ENCODE data around the gene PRMT1. TPM values are rescaled to one million over a fixed set of nuclear protein-coding genes. Genes with fewer than 3 reads are reported as not detected.

Gene PRMT1
- total and polyA plus RNA-seq, 9 of the 15 experiments (the other 6 are each of a cell fraction or from before 2014, with no cell fraction given), result 13.3 to 464 (median 326) TPM

DNA sequence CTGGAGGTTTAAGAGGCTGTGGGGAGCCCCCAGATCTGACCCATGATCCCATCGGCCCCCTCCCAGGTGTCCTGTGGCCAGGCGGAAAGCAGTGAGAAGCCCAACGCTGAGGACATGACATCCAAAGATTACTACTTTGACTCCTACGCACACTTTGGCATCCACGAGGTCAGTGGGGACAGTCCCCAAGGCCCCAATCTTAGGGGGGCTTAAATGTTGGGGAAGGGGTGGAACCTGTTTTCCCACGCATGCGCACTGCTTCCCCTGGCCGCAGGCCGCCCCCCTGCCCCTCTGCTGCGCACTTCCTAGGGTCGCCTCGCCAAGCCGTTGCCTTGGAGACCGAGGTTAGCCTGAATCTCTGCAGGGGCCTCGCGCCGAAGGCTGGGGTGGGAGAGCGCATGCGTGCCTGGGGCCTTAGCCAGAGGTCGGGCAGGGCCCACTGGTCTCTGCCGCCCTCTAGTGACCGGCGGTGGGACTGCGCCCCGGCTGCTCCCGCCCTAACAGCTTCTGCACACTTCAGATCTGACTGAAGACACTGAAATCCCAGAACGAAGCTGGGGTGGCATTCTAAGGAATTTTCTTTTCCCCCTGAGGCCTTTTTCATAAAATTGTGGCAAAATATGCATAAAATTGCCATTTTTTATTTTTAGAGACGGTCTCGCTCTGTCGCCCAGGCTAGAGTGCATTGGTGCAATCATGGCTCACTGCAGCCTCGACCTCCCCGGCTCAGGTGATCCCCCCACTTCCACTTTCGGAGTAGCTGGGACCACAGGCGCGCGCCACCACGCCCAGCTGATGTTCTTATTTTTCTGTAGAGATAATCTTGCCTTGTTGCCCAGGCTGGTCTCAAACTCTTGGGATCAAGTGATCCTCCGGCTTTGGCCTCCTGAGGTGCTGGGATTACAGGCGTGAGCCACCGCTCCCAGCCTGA, 3.6 kb downstream of the PRMT1 start (continued):
- TF ChIP-seq, protein P1, sequence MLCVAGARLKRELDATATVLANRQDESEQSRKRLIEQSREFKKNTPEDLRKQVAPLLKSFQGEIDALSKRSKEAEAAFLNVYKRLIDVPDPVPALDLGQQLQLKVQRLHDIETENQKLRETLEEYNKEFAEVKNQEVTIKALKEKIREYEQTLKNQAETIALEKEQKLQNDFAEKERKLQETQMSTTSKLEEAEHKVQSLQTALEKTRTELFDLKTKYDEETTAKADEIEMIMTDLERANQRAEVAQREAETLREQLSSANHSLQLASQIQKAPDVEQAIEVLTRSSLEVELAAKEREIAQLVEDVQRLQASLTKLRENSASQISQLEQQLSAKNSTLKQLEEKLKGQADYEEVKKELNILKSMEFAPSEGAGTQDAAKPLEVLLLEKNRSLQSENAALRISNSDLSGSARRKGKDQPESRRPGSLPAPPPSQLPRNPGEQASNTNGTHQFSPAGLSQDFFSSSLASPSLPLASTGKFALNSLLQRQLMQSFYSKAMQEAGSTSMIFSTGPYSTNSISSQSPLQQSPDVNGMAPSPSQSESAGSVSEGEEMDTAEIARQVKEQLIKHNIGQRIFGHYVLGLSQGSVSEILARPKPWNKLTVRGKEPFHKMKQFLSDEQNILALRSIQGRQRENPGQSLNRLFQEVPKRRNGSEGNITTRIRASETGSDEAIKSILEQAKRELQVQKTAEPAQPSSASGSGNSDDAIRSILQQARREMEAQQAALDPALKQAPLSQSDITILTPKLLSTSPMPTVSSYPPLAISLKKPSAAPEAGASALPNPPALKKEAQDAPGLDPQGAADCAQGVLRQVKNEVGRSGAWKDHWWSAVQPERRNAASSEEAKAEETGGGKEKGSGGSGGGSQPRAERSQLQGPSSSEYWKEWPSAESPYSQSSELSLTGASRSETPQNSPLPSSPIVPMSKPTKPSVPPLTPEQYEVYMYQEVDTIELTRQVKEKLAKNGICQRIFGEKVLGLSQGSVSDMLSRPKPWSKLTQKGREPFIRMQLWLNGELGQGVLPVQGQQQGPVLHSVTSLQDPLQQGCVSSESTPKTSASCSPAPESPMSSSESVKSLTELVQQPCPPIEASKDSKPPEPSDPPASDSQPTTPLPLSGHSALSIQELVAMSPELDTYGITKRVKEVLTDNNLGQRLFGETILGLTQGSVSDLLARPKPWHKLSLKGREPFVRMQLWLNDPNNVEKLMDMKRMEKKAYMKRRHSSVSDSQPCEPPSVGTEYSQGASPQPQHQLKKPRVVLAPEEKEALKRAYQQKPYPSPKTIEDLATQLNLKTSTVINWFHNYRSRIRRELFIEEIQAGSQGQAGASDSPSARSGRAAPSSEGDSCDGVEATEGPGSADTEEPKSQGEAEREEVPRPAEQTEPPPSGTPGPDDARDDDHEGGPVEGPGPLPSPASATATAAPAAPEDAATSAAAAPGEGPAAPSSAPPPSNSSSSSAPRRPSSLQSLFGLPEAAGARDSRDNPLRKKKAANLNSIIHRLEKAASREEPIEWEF (CRISPR knock-in tag; IDR thresholded peaks at IDR 0.05), result no peak
- TF ChIP-seq ZNF232 (CRISPR knock-in tag; IDR thresholded peaks at IDR 0.05), result no peak
- no peak for TF ChIP-seq ZNF780A (CRISPR knock-in tag; IDR thresholded peaks at IDR 0.05)
- TF ChIP-seq ZNF764 (CRISPR knock-in tag; IDR thresholded peaks at IDR 0.05; ENCODE audit: low read depth), result 0 out of 2 replicates have a peak, but pooled peaks have one; percentile 69
- no peak; the same call in 1 of the 2 replicates for TF ChIP-seq POLR2A (conservative IDR thresholded peaks at IDR 0.05)
- TF ChIP-seq, protein P2, sequence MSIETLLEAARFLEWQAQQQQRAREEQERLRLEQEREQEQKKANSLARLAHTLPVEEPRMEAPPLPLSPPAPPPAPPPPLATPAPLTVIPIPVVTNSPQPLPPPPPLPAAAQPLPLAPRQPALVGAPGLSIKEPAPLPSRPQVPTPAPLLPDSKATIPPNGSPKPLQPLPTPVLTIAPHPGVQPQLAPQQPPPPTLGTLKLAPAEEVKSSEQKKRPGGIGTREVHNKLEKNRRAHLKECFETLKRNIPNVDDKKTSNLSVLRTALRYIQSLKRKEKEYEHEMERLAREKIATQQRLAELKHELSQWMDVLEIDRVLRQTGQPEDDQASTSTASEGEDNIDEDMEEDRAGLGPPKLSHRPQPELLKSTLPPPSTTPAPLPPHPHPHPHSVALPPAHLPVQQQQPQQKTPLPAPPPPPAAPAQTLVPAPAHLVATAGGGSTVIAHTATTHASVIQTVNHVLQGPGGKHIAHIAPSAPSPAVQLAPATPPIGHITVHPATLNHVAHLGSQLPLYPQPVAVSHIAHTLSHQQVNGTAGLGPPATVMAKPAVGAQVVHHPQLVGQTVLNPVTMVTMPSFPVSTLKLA (conservative IDR thresholded peaks at IDR 0.05), result peak; percentile 52 to 63
- no peak for TF ChIP-seq HEY1 (CRISPR knock-in tag; IDR thresholded peaks at IDR 0.05; ENCODE audit: borderline replicate concordance)
- no peak for TF ChIP-seq UBTF (IDR thresholded peaks at IDR 0.05; ENCODE audit: borderline replicate concordance in 1 of 2, low read depth in 2 of 2, low read length in 2 of 2)
- TF ChIP-seq KDM2B (CRISPR knock-in tag; IDR thresholded peaks at IDR 0.05), result no peak
- TF ChIP-seq ZKSCAN1 (IDR thresholded peaks at IDR 0.05; ENCODE audit: low read depth, low read length), result no peak
- TF ChIP-seq MBD1 (CRISPR knock-in tag; IDR thresholded peaks at IDR 0.05), result no peak
- TF ChIP-seq CREB3 (tag; conservative IDR thresholded peaks at IDR 0.05; ENCODE audit: low read depth), result no peak
- peak; percentile 78 to 81 for TF ChIP-seq RAD21 (CRISPR knock-in tag; conservative IDR thresholded peaks at IDR 0.05 in 1 of 2, IDR thresholded peaks at IDR 0.05 in 1 of 2)
